Suprapubic skin (tissue), 4 donors: ENCODE measurements around the gene RSRP1.

Source experiments
- POLR2A ChIP-seq, 2 donors: fragments of 450-650 bp; IDR thresholded peaks; one replicate each; pipeline ENCODE4 v1.6.1; 2017; ENCODE audit warnings: antibody characterized with exemption in 2 of 2, mild to moderate bottlenecking in 2 of 2, moderate library complexity in 2 of 2
- POLR2AphosphoS5 ChIP-seq, 3 donors: sonication (generic); formaldehyde crosslinking; IDR thresholded peaks; one replicate each; pipeline ENCODE4 v1.6.1; 2017; ENCODE audit warnings: antibody characterized with exemption in 3 of 3
- TF ChIP-seq, protein P1 (sequence below), 2 donors: fragments of 200-600 bp in 1 of 2; fragments of 450-650 bp in 1 of 2; sonication (generic) in 1 of 2; IDR thresholded peaks; one replicate each; pipeline ENCODE4 v1.5.1; 2016 to 2019; ENCODE audit warnings: antibody characterized with exemption in 2 of 2, mild to moderate bottlenecking in 1 of 2, moderate library complexity in 1 of 2

DNA sequence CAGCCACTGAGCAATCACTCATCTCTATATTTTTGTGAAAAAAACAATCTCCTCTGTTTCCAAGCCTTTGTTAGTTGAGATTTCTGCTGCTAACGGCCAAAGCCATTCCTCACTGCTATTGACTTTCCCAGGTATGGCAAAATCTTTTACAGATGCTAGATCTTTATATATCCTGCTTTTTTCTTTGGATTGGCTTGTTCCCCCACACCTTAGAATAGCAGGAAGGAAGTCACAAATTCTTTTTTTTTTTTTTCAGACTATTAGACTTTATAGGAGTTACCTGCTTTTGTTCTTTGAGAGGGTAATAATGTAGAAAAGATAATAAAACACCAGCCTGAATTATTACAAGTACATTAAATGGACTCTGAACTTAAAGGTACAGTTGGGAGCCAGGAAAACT, 39.2 kb downstream of the RSRP1 start:
- TF ChIP-seq, protein P1, sequence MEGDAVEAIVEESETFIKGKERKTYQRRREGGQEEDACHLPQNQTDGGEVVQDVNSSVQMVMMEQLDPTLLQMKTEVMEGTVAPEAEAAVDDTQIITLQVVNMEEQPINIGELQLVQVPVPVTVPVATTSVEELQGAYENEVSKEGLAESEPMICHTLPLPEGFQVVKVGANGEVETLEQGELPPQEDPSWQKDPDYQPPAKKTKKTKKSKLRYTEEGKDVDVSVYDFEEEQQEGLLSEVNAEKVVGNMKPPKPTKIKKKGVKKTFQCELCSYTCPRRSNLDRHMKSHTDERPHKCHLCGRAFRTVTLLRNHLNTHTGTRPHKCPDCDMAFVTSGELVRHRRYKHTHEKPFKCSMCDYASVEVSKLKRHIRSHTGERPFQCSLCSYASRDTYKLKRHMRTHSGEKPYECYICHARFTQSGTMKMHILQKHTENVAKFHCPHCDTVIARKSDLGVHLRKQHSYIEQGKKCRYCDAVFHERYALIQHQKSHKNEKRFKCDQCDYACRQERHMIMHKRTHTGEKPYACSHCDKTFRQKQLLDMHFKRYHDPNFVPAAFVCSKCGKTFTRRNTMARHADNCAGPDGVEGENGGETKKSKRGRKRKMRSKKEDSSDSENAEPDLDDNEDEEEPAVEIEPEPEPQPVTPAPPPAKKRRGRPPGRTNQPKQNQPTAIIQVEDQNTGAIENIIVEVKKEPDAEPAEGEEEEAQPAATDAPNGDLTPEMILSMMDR (IDR thresholded peaks at IDR 0.05), result no peak
- TF ChIP-seq POLR2AphosphoS5 (IDR thresholded peaks at IDR 0.05), result no peak
- TF ChIP-seq POLR2A (IDR thresholded peaks at IDR 0.05), result no peak
